ENCODE results near the gene PTTG1. TPM values are rescaled to one million over a fixed set of nuclear protein-coding genes. Genes with fewer than 3 reads are reported as not detected.

Gene PTTG1
- total and polyA plus RNA-seq, 4 donors: 0.75 to 84.0 (median 5.6) TPM

DNA sequence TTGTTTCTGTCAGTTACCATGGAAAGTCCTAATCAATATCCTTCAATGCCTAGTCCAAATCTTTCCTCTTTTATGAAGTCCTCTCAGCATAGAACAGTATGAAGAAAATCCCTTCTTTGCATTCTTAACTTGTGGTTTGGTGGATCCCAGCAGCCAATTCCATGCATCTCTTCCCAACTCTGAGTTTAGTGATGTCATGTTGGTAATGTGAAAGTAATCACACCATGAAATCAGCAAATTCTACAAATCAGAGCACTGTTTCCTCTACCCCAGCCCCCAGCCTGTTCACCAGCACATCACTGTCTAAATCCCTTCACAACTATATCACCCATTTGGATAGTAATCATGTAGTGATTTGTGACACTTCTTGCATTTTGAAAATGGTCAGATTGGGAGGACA lies 46.5 kb upstream of the PTTG1 start:
- no peak overlapping the region for H3K27ac ChIP-seq (ENCODE audit: low read depth in 1 of 2, low read length in 2 of 2)
- TF ChIP-seq HNF4G (IDR thresholded peaks at IDR 0.05) (no peak), RXRA (IDR thresholded peaks at IDR 0.05) (no peak), HNF4A (conservative IDR thresholded peaks at IDR 0.05) (no peak)
- TF ChIP-seq, protein P1, sequence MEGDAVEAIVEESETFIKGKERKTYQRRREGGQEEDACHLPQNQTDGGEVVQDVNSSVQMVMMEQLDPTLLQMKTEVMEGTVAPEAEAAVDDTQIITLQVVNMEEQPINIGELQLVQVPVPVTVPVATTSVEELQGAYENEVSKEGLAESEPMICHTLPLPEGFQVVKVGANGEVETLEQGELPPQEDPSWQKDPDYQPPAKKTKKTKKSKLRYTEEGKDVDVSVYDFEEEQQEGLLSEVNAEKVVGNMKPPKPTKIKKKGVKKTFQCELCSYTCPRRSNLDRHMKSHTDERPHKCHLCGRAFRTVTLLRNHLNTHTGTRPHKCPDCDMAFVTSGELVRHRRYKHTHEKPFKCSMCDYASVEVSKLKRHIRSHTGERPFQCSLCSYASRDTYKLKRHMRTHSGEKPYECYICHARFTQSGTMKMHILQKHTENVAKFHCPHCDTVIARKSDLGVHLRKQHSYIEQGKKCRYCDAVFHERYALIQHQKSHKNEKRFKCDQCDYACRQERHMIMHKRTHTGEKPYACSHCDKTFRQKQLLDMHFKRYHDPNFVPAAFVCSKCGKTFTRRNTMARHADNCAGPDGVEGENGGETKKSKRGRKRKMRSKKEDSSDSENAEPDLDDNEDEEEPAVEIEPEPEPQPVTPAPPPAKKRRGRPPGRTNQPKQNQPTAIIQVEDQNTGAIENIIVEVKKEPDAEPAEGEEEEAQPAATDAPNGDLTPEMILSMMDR (IDR thresholded peaks at IDR 0.05; ENCODE audit: low read depth, low read length, missing input control): no peak
- no peaks in the 10 kb centered on the region for H3K9me3 ChIP-seq (ENCODE audit: control insufficient read depth in 4 of 4, low read length in 3 of 4)
- H3K27me3 ChIP-seq (ENCODE audit: control insufficient read depth in 4 of 4, insufficient read depth in 4 of 4, low read length in 3 of 4): peaks cover 0 to 8% (median 0%) of the 10 kb centered on the region in 4 donors
- no peak for DNase-seq (ENCODE audit: low spot score)
- no peak overlapping the region for H3K9ac ChIP-seq (ENCODE audit: low read depth in 1 of 2, low read length in 2 of 2)
- no peaks in the 10 kb centered on the region for H3K36me3 ChIP-seq (ENCODE audit: control insufficient read depth in 4 of 4, insufficient read depth in 3 of 4, low read depth in 1 of 4, low read length in 3 of 4)
- H3K4me1 ChIP-seq (ENCODE audit: control insufficient read depth in 4 of 4, insufficient read depth in 4 of 4, low read length in 3 of 4): peaks cover 0 to under 1% (median 0%) of the 10 kb centered on the region in 4 donors
- H3K4me3 ChIP-seq (ENCODE audit: low read depth in 1 of 3, low read length in 3 of 3): no peak overlapping the region

DNA sequence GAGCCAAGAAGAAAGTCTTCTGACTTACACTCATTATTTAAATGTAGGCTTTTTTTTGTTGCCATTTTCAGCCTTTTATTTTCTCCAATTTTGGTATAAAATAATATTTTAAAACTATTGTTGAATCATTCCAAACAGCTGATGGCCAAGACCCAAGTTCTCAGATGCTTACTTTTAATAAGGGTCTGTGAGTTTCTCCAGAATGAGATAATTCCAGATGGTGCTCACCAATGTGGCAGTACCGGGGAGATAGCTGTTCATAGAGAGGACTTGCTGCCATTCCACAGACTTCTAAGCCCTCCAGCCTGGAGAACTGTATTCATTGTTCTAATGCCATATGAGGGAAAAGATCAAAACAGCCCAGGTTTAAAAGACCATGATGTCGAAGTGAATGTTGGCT lies 46.0 kb upstream of the PTTG1 start:
- H3K4me1 ChIP-seq (ENCODE audit: control insufficient read depth in 4 of 4, insufficient read depth in 4 of 4, low read length in 3 of 4): no peaks in the 10 kb centered on the region
- no peak overlapping the region for H3K27ac ChIP-seq (ENCODE audit: low read depth in 1 of 2, low read length in 2 of 2)
- 83% methylated on average over 2 of the region's 2 CpGs for WGBS
- DNase-seq (ENCODE audit: low spot score): no peak
- no peaks in the 10 kb centered on the region for H3K9me3 ChIP-seq (ENCODE audit: control insufficient read depth in 4 of 4, low read length in 3 of 4)
- no peaks in the 10 kb centered on the region for H3K36me3 ChIP-seq (ENCODE audit: control insufficient read depth in 4 of 4, insufficient read depth in 3 of 4, low read depth in 1 of 4, low read length in 3 of 4)
- no peak overlapping the region for H3K9ac ChIP-seq (ENCODE audit: low read depth in 1 of 2, low read length in 2 of 2)
- H3K4me3 ChIP-seq (ENCODE audit: low read depth in 1 of 3, low read length in 3 of 3): no peak overlapping the region
- H3K27me3 ChIP-seq (ENCODE audit: control insufficient read depth in 4 of 4, insufficient read depth in 4 of 4, low read length in 3 of 4): peaks cover 0 to 8% (median 0%) of the 10 kb centered on the region in 4 donors
- no peak for TF ChIP-seq TAF1 (conservative IDR thresholded peaks at IDR 0.05)
- TF ChIP-seq HNF4G (IDR thresholded peaks at IDR 0.05): no peak
- no peak for TF ChIP-seq SP1 (IDR thresholded peaks at IDR 0.05)

DNA sequence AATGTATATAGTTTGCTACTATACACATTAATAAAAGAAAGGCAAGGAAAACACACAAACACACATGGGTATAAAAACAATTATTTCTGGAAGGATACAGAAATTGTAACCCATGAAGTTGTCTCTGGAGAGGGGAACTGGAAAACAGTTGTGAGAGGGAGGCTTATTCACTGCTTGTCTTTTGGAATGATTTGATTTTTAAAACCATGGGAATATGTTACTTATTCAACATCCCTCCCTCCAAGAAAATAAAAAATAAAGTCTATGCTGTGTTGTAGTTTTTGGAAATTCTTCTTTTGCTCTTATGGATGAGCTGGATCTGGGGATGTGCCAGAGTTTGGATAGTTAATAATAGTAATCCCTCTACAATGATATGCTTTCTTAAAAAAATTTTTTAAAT lies 45.2 kb upstream of the PTTG1 start:
- DNase-seq (ENCODE audit: low spot score): no peak
- Histone ChIP-seq H3K27me3 (ENCODE audit: control insufficient read depth in 4 of 4, insufficient read depth in 4 of 4, low read length in 3 of 4) (peaks cover 0 to 8% (median 0%) of the 10 kb centered on the region in 4 donors), H3K9me3 (ENCODE audit: control insufficient read depth in 4 of 4, low read length in 3 of 4) (no peaks in the 10 kb centered on the region), H3K4me1 (ENCODE audit: control insufficient read depth in 4 of 4, insufficient read depth in 4 of 4, low read length in 3 of 4) (no peaks in the 10 kb centered on the region), H3K36me3 (ENCODE audit: control insufficient read depth in 4 of 4, insufficient read depth in 3 of 4, low read depth in 1 of 4, low read length in 3 of 4) (no peaks in the 10 kb centered on the region), H3K4me3 (ENCODE audit: low read depth in 1 of 3, low read length in 3 of 3) (no peak overlapping the region), H3K27ac (ENCODE audit: low read depth in 1 of 2, low read length in 2 of 2) (no peak overlapping the region), H3K9ac (ENCODE audit: low read depth in 1 of 2, low read length in 2 of 2) (no peak overlapping the region)
- TF ChIP-seq HNF4G (IDR thresholded peaks at IDR 0.05): no peak
- TF ChIP-seq, protein P2, sequence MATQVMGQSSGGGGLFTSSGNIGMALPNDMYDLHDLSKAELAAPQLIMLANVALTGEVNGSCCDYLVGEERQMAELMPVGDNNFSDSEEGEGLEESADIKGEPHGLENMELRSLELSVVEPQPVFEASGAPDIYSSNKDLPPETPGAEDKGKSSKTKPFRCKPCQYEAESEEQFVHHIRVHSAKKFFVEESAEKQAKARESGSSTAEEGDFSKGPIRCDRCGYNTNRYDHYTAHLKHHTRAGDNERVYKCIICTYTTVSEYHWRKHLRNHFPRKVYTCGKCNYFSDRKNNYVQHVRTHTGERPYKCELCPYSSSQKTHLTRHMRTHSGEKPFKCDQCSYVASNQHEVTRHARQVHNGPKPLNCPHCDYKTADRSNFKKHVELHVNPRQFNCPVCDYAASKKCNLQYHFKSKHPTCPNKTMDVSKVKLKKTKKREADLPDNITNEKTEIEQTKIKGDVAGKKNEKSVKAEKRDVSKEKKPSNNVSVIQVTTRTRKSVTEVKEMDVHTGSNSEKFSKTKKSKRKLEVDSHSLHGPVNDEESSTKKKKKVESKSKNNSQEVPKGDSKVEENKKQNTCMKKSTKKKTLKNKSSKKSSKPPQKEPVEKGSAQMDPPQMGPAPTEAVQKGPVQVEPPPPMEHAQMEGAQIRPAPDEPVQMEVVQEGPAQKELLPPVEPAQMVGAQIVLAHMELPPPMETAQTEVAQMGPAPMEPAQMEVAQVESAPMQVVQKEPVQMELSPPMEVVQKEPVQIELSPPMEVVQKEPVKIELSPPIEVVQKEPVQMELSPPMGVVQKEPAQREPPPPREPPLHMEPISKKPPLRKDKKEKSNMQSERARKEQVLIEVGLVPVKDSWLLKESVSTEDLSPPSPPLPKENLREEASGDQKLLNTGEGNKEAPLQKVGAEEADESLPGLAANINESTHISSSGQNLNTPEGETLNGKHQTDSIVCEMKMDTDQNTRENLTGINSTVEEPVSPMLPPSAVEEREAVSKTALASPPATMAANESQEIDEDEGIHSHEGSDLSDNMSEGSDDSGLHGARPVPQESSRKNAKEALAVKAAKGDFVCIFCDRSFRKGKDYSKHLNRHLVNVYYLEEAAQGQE (IDR thresholded peaks at IDR 0.05): no peak

DNA sequence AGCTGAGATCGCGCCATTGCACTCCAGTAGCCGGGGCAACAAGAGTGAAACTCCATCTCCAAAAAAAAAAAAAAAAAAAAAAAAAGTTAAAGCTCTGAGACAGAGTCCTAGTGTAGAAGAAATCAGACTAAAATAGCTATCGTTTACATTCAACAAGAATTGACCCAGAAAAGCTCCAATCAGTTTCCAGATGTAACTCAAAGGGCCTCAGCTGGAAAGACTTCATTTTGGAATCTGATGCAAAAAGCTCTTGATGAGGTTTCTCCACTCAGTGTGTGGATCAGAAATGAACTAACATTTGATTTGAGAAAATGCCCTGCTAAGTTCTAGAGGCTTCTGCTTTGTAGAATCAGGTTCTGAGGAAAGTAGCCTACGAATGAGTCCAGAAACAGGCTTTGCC lies 44.0 kb upstream of the PTTG1 start:
- Histone ChIP-seq H3K36me3 (ENCODE audit: control insufficient read depth in 4 of 4, insufficient read depth in 3 of 4, low read depth in 1 of 4, low read length in 3 of 4) (no peaks in the 10 kb centered on the region), H3K4me3 (ENCODE audit: low read depth in 1 of 3, low read length in 3 of 3) (no peak overlapping the region), H3K4me1 (ENCODE audit: control insufficient read depth in 4 of 4, insufficient read depth in 4 of 4, low read length in 3 of 4) (no peaks in the 10 kb centered on the region), H3K9ac (ENCODE audit: low read depth in 1 of 2, low read length in 2 of 2) (no peak overlapping the region), H3K9me3 (ENCODE audit: control insufficient read depth in 4 of 4, low read length in 3 of 4) (no peaks in the 10 kb centered on the region), H3K27me3 (ENCODE audit: control insufficient read depth in 4 of 4, insufficient read depth in 4 of 4, low read length in 3 of 4) (peaks cover 0 to 8% (median 0%) of the 10 kb centered on the region in 4 donors), H3K27ac (ENCODE audit: low read depth in 1 of 2, low read length in 2 of 2) (no peak overlapping the region)
- no peak for DNase-seq (ENCODE audit: low spot score)
- WGBS: 82% methylated on average over 5 of the region's 5 CpGs
- TF ChIP-seq FOXA1 (IDR thresholded peaks at IDR 0.05) (no peak), EGR1 (IDR thresholded peaks at IDR 0.05; ENCODE audit: low read depth in 2 of 2) (no peak), TAF1 (conservative IDR thresholded peaks at IDR 0.05) (no peak), RAD21 (IDR thresholded peaks at IDR 0.05) (no peak), GABPA (IDR thresholded peaks at IDR 0.05 in 1 of 2, conservative IDR thresholded peaks at IDR 0.05 in 1 of 2) (no peak), HNF4G (IDR thresholded peaks at IDR 0.05) (no peak), YY1 (IDR thresholded peaks at IDR 0.05) (no peak), FOXA2 (IDR thresholded peaks at IDR 0.05) (no peak), NR2F2 (IDR thresholded peaks at IDR 0.05) (no peak), JUND (IDR thresholded peaks at IDR 0.05) (no peak), RXRA (IDR thresholded peaks at IDR 0.05) (no peak)
- TF ChIP-seq, protein P3, sequence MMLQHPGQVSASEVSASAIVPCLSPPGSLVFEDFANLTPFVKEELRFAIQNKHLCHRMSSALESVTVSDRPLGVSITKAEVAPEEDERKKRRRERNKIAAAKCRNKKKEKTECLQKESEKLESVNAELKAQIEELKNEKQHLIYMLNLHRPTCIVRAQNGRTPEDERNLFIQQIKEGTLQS (IDR thresholded peaks at IDR 0.05): no peak
- TF ChIP-seq, protein P4, sequence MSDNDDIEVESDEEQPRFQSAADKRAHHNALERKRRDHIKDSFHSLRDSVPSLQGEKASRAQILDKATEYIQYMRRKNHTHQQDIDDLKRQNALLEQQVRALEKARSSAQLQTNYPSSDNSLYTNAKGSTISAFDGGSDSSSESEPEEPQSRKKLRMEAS (IDR thresholded peaks at IDR 0.05): no peak
- TF ChIP-seq, protein P1 (IDR thresholded peaks at IDR 0.05; ENCODE audit: low read depth, low read length, missing input control): no peak

Measured in liver (tissue), 9 donors.